COR-L47 (cell line): Measurements from ENCODE around the gene MAP4K2.
A peak's percentile ranks its signal among the peaks of the same experiment; 100 is the strongest.

Experiments
- DNase-seq: peaks from one replicate; lab custom pipeline; 2025; lab: John Stamatoyannopoulos, UW

Gene MAP4K2

DNA sequence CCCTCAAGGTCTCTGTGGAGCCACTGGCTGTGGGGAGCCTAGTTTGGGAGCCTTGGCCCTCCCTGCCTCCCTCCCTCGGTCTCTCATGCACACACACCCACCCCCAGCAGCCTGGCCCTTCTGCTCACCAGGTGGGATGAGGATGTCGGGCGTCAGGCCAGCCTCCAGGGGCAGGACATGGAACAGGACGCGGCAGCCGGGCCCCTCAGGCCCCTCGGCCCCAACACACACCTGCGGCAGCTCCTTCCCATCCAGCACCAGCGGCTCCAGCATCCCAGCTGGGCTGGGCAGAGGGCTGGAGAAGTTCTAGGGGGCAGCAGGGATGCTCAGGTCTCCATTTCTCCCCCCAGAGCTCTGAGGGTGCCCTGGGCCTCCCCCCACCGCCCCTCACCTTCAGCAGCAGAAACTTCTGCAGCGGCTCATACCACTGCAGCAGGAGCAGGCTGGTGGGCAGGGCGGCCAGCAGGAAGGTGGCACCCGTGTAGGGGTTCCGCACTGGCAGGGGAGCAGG, 11.2 kb downstream of the MAP4K2 start:
- no peak for DNase-seq

DNA sequence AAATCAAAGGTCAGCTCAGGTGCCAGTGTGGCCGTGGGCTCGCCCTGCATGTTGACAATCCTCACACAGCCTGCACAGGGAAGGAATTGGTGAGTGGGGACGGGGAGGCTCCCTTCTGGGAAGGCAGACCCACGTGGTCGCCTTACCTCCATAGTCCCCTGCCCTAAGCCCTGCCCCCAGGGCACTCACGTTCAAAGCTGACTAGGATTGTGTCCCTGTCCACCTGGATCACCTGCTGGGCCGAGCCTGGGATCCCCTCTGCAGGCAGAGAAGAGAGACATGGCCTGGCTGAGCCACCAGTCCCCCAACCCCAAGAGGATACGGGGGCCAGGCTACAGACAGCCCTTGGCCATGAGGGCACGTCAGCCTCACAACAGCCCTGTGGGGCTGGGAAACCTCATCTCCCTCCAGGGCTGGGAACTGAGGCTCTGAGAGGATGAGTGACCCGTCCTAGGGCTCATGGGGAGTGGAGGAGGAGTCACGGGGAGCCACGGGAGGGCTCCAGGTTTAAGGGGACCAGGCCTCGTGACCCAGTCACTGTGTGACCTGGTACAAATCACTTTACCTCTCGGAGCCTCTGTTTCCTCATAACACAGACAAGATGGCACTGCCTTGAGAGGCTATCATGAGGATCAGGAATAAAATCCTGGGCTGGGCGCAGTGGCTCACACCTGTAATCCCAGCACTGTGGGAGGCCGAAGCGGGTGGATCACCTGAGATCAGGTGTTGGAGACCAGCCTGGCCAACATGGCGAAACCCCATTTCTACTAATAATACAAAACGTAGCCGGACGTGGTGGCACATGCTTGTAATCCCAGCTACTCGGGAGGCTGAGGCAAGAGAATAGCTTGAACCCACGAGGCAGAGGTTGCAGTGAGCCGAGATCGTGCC, 12.6 kb downstream of the MAP4K2 start:
- no peak for DNase-seq

DNA sequence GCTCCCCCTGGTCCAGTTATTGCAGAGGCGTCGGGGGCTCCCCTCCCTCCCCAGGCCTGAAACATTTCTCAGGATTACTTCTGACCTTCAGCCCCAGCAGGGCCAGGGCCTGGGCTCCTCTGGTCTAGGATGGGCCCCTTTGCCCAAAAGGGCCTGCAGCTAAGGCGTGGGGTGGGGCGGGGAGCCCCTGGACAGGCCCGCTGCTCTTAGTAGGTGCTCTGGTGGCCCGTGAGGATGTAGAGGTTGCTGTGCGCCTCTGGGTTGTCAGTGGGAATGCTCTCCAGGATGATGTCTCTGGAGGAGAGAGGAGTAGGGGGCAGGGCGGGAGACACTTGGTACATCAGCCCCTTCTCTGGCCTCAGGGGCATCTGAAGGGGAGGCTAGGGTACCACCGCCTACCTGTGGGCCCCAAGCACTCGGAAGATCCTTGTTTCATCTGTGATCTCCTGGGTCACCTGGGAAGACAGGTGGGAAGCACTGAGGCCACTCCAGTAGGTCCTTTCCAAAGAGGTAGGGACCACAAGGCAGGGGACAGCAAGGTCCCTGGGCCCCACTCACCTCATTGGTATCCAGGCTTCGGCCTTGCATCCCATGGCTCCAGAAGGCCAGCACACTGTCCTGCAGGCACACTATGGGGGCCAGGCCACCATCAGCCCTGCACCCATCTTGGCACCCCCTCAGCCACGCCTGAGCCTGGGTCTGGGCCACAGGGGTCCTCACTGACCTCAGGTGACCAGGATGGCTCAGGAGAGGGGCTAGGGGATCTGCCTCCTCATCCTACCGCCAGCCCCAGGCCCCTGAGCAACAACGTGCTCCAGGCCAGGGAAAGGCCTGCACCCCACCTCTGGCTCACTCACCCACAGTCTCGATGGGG, 13.4 kb downstream of the MAP4K2 start:
- DNase-seq, result no peak

DNA sequence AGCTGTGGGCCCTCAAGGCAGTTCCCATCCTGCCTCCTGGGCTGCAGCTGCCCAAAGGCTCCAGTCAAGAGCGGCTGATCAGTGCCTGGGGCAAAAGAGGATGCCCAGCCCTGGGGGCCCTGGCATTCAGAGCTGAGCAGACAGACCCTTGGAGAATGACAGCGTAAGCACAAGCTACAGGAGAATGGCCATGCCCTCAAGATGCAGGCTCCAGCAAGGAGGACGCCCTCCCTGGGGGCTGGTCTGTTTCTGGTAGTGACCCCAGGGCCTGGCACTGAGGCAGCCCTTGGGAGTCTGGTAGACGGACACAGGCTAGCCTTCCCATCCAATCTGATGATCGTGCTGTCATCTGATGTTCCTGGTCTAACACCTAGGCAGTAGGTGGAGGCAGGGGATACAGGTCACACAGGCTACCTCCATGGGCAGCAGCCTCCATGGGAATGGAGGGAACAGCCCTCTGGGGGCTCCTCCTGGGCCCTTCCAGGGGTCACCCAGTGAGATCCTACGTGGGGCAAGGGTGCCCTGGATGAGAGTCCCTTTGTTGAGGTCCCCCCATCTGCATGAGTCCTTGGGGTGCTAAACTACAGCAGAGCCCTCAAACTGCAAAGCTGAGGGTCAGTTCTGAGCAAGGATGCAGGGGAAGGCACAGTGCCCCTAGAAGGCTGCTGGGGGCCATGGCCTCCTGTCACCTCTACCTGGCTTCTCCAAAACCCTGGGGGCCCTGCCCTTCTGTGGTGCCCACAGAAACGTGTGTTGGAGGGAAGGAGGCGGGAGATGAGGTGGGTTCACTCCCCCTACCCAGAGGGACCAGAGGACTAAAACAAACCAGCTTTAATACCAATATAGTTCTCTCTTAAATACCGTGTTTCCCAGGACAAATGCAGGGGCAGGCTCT, 14.4 kb downstream of the MAP4K2 start:
- no peak for DNase-seq

DNA sequence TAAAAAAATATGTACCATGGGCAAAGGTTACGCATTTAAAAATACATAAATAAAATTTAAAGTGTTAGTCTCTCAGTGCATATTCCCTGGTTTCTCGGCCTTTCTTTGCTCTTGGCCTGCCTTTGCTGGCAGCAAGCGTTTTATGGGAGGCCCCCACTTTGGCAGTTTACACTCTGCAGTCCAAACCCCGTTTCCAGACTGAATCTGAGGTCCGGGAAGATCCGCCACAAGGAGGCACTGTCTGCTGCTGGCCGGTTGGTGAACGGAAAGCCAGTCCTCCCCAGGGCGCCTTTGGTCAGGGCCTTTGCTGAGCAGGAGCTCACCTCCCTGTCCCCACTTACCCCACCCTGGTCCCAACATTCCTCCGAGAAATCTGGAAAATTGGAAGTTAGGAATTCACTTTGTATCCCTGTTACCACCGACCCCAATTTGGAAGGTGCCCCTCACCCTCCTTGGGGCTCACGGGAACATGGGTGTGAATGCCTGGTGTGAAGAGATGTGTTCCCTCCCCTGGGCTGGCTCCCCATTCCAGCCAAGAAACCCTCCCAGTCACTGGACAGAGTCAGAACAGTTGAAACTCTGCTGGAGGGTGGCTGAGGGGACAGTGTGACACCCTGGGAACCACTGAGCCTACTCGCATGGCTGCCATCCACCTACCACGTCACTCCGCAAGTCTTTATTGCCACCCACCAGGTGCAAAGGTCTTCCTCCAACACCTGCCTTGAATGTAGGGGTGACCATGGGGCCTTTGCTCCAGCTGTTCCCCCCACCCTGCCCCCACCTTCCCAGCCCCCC, 15.3 kb downstream of the MAP4K2 start:
- no peak for DNase-seq

DNA sequence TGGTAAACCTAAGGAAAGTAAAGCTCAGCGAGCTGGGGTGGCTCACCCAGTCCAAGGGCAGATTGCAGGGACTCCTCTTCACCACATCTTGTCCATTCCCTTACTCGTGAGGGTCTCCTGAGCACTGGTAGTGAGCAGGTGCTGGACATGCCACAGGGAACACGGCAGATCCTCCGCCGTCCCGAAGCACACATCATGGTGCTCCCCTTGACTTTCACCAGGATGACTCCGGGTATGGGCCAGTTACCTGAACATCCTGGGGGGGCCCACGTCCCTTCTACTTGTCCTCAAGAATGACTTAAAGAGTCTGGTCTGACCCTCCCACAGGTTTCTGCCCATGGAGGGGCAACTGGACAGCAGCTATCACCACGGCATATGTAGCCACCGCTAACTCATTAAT, 16.7 kb downstream of the MAP4K2 start:
- no peak for DNase-seq

DNA sequence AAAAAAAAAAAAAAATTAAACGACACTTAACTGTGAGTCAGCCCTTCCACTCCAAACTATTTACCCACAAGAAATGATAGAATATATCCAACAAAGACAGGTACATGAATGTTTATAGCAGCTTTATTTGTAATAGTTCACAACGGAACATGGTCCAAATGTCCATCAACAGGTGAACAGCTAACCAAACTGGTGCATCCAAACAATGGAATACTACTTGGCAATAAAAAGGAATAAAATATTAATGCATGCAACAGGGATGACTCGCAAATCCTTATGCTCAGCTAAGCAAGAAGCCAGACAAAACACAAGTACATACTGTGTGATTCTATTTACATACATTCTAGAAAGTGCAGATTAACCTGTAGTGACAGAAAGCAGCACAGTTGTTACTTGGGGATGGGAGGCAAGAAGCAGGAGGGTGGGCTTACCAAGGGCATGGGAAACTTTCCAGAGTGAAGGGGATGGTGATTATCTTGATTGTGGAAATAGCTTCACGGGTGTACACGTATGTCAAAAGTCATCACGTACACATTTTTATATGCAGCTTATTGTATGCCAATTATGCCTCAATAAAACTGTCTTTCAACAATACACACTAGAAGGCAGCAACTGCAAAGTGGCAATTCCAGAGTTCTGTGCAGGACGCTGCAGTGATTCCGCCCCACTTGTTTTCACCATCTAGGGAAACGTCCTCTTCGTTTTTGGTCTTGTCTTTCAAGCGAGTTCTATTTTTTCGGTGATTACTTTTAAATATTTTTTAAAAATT, 18.0 kb downstream of the MAP4K2 start:
- no peak for DNase-seq

DNA sequence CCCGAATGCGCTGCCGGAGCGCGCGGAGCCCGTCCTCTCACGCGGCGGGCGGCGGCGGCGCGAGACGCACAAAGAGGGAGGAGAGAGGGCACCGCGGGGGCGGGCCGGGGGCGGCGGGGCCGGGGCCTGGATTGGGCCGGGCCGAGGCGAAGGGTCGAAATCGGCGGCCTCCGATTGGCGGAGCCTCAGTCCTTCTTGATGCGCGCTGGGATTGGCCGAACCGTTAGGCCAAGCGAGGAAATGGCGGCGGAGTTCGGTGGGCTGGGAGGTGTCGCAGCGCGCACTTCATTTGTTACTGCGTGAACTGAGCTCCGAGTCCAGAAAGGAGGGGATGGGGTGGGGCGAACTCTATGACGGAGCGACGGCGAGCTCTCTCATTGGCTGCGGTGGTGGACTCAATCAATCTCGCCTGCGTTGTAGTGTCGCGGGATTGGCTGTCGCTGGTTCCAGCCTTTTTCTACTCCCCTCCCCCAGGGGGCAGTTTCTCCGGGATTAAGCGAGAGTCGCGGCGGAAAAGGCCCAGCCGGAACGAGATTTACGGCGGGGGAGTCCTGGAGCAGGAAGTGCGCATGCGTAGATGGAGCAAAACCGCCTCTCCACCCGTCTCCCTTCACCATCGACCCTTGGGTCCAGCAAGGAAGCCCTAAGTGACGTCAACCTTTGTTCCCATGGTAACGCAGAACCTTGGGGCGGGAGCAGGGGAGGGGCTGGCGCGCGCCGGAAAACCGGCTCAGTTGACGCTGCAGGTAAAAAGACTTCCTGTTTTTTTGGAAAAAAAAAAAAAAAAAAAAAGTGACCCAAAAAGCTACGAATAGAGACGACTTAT, 24.3 kb downstream of the MAP4K2 start, which contains the start of gene SF1:
Gene SF1 (minus strand): TSS at position 70 of the 826 bp plus-strand sequence. CDS start 150 bp downstream, outside the sequence.
- peak; percentile 100 for DNase-seq

DNA sequence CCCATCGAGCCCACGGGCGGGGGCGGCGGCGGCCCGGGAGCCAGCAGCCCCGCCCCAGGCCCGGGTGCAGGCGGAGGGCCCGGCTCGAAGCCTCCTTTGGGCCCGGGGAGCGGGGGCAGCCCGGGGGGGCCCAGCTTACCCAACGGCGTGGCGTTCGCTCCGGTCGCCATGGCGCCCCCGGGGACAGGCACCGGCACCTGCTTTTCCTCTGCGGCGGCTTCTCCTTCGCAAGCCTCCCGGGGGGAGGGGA, 24.9 kb downstream of the MAP4K2 start:
- DNase-seq, result no peak

DNA sequence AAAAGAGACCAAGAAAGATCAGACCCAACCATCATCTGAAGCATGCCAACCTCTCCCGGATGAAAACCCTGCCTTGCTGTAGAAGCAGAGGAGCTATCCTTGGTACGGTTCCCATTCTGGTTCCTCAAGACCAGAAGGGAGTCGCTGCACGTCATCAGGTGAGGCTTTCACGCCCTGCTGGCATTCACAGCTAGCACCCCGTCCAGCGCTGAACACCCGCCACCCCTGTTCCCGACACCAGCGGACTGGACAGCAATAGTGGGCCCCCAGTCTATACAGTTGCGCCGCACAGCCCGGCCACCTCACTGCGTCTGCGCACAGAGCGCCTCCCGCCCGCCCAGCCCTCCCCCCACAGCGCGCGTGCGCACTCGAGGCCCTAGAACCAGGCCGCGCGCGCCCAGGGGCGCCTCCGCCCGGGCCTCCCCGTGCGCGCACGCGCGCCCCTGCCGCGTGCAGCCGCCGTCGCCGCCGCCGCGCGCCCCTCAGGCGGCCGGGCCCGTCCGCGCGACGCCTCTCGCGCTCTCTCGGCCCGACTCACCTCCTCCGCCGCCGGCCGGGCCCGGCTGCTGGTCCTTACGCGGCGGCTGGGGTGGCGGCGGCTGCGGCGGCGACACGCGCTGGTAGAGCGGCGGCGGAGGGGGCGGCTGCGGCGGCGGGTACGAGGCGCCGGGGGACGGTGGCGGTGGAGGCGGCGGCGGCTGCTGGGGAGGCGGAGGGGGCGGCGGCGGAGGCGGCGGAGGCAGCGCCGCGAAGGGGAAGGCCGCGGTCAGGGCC, 25.4 kb downstream of the MAP4K2 start:
- DNase-seq, result peak; percentile 79

DNA sequence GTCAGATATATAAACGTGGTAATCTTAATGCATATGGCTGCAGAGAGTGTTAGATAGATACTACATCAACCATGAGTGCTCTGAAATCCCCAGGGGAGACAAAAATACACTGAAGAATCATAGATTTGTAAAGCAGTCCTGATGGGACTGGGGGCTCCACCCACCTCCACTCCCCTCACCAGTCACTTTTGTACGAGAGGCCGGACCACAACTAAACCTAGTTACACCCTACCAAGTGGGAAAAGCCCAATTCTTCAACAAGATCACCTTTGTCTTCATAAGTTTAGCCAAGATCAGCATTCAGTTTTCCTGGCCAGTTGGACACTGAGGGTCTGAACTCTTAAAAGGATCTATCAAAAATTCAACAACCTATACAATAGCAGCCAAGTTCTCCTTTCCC, 26.1 kb downstream of the MAP4K2 start:
- no peak for DNase-seq

DNA sequence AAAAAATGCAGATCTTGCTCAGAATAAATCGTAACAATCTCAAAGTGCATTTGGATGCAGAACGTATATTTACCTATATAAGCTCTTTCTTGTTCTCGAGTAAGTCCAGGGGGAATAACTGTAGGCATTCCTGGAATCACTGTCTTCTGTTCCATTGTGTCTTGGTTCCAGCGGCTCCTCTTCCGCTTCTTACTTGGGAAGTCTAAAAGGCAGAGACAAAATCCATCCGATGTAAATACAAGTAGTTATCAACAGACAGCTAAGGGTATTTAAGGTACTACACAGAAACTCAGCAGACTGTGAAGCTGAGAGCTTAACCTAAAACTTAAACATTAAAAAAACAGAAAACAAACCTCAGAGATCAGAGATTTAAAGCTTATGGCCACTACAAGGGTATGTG, 26.6 kb downstream of the MAP4K2 start:
- no peak for DNase-seq

DNA sequence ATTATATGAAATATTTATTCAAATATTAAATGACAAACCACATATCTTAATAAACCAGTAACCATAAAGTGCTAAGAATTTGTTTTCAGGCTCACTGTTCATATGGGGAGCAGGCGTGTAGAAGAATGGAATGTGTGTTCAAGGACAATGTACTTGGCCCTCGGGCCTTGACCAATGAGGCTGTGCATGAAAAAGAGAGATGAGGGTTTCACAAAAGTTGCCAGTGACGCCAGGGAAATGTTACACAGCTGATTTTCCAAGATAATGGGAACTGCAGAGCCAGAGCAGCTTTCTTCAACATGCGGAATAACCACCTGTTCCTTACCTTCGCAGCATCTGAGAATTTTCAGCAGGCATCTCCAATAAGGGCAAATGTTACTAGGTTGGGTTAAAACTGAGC, 28.9 kb downstream of the MAP4K2 start:
- DNase-seq, result no peak

DNA sequence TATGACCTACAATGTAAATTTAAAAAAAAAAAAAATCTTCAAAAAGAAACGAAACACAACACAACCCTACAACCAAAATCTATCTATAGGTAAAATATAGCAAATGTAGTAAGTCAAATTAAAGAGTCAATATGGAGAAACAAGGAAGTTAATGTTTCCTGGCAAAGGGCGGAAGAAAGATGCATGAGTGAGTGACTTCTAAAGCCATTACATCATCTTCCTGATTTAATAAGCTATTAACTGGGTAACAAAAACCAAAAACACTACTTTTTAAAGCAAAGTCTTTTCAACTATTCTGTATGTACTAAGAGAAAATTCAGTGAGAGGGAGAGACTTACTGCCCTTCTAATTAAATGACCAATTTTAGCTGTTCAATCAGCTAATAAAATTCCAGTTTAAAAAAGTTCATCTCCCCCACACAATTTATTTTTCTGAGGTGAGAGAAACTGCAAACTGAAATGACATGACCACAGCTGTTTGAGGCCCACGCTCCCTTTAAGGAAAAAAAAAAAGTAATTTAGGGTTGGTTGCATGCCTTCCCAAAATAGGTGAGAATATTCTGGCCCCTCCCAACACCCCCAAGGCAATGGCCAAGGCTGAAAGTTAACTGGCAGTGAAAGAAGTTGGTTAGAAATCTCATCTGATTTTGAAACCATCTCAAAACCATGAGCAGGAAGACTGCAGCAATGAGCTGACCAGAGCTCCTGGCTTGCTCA, 30.6 kb downstream of the MAP4K2 start:
- DNase-seq, result no peak

DNA sequence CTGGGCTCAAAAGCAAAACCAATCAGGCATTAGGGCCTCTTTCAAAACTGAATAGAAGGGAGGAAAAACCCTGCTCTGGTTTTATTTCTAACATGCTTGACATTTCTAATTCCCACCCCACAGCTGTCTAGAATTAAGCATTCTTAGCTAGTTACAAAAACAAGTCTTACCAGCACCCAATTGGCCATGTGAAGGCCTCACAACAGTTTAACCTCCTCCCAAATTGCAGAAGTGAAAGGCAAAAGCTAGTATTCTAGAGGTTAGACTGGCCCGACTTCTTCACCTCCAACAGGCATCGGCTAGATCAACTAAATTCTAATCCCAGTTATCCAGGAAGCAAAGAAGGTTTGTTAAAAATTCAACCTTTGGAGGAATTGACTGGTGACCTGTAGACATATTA, 31.2 kb downstream of the MAP4K2 start:
- no peak for DNase-seq

DNA sequence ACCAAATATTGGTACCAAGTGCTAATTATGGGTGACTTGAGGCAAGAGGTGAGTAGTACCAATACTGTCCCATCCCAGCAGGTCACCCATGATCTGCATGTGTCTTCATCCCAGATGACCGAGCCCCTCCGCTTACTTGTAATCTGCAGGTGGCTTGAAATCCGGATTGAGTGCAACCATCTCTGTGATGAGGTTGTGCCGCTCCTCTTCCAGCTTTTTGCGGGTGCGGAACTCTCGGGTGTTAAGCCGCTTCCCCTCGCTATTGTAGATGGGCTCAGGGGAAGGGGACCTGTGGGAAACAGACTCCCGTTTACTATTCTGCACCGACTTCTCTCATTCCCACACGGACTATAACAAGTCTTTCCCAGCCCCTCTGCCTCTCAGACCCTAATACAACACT, 32.9 kb downstream of the MAP4K2 start:
- no peak for DNase-seq

DNA sequence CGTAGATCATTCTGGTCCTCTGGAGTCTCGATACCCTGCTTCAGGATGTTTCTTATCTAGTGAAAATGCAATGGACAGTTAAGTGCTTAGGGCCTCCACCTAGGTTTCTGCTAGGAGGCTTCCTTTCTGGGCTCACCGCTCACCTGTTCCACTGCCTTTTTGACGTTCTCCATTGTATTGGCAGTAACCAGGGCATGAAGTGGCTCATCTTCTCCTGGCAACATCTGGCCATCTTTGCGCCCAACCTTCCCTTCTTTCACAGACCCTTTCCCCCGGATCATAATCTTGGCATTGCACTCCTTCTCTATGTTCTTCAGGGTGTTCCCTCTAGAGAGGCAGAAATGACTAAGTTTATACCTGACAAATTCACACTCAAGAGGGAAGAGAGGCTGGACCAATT, 33.7 kb downstream of the MAP4K2 start:
- no peak for DNase-seq

DNA sequence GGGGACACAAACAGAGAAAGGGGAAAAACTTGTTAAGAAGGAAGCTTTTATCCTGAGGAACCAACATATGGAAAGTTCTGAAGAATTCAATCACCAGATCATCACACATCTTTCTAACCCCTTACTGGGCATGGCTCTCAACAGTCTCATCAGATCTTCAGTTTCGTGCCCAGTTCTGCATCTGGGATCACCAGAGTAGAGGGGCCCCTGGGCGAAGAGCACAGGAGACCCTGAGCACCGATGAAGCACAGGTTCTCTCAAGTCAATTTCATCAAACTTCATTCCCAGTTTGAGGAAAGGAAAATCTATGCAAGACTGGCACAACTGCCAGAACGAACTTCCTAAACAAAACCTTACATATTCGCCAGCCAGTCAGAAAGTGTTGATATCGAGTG, 34.7 kb downstream of the MAP4K2 start:
- no peak for DNase-seq
